GM21825 (cell line): ENCODE measurements around the gene MAP2K5.

Experiments used
- ATAC-seq: cut with Tn5 transposase; IDR thresholded peaks from one replicate; pipeline ENCODE4 v1.9.1; 2021; ENCODE audit warnings: mild to moderate bottlenecking, moderate library complexity; ENCODE audit not compliant: unreplicated experiment

Gene MAP2K5

DNA sequence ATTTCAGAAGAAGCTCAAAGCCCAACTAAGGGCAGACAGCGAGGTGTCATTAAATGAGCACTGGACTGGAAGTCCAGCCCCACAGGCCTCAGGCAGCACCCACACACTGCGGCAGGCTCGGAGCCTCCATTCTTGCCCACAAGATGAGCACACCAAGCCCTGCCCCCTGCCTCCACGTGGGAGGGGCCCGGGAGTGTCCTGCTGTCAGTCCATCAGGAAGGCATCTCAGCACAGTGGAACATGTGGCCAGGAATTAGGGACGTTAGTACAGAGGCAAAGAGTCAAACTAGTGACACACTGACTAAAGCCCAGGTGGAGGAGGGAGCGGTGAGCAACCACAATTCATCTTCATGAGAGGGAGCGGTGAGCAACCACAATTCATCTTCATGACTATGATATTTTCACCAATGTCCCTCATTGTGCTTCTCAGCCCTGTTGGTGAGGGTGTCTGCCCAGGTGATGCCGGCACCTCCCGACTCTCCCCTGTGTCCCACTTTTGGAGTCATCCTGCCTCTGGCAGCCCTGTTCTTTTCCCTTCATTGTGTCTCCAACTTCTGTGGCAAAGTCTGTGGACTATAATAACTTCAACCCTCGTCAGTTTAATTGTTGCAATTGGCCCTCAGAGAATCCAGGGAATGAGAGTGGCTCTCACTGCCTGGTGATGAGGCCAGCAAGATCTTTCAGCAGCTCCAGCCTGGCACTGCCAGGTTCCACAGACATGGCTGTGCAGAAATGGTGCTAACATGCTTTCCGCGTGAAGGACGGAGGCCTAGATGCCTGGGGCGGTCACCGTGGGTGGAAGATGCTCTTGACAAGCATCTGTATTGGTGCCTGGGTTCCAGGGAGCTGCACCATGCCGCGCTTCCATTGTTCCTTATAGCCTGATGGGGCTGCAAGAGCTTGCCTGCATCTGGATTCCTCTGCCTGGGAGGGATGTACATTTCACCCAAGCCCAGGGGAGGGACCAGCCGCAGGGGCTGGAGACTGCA lies 259.7 kb downstream of the MAP2K5 start:
- ATAC-seq: no peak

DNA sequence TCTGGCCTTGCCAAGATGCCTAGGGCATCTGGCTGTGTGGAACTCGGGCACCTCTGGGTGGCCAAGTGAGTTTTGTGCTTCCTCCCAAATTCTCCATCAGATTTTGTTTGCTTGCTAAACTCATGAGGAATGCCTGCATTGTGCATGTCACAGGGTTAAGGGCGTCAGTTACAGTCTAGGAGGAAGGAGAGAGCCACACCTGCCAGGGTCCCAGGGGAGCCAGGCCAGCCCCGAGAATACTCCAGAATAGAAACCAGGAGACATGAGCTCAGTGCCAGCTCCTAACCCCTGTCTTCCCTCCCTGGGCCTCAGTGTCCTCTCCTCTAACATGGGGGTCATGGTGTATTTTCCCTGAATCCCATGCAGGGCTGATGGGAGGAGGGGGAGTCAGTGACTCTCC lies 260.8 kb downstream of the MAP2K5 start:
- ATAC-seq: no peak

GRCh38 chr15:67803996-67804843 lies 261.7 kb downstream of the MAP2K5 start:
- no peak for ATAC-seq

GRCh38 chr15:67805008-67805665 lies 262.6 kb downstream of the MAP2K5 start:
- no peak for ATAC-seq

GRCh38 chr15:67805666-67806516 lies 263.4 kb downstream of the MAP2K5 start:
- no peak for ATAC-seq

- no peak for ATAC-seq
These were observed 264.0 kb downstream of the MAP2K5 start for GRCh38 chr15:67806536-67806935.

DNA sequence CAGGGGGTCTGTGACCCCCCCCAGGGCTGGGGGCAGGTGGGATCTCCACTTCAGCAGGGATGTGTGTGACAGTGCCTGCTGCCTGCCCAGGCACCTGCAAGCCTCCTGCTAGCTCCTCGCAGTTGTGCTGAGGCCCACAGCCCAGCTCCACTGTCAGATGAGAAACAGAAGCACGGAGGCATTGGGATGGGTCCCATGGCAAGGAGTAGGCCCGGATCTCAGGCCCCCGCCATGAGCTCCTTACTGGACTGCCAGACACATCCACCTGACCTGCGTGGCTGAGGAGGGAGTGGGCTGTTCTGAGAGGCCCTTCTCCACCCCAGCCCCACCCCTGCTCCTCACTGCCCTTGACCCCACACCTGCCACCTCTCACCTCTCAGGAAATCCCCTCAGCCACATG lies 264.6 kb downstream of the MAP2K5 start:
- no peak for ATAC-seq

DNA sequence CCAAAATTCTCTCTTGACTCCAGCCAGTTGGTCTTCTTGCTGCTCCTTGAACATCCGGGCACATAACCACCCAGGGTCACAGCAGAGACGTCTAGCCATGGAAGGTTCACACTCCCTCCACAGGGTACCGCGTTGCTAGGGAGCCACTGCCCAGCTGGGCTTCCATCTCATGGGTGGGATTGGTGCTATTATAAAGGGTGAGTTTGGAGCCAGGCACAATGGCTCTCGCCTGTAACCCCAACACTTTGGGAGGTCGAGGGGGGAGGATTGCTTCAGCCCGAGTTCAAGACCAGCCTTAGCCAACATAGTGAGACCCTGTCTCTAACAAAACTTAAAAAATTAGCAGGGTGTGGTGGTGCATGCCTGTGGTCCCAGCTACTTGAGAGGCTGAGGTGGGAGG lies 265.3 kb downstream of the MAP2K5 start:
- no peak for ATAC-seq

DNA sequence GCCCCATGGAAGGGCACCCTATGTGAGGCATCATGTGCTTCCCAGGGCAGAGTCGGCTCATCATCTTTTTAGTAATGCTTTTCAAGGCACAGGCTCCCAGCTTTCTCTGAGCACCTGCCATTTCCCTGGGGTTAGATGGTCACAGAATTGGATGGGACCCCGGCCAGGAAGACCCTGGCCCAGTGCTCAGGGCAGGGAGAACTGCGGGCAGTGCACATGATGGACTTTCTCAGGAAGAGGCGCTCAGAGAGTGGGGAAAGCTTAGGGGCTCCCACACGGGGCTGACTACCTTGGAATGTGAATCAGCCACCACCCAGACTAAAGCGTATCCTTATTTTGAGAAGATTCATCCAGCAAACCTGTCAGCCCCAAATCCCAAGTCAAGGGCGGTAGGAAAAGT lies 266.3 kb downstream of the MAP2K5 start:
- ATAC-seq: no peak

DNA sequence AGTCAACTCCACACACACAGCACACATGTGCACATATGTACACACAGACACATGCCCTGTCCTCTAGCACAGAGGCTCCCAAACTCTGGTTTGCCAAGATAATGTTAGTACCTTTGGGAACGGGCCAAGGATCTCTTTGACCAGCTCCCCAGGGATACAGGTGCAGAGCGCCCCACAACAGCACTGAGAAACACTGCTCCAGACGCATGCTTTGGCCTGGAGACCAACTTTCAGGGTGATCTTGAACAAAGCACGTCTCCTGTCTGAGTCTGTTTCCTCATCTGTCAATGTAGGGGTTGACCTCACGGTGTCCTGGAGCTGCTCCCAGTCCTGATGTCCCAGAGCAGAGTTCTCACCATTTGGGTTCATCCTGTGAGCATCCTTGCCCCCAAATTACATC lies 266.9 kb downstream of the MAP2K5 start:
- no peak for ATAC-seq

- ATAC-seq: no peak
These were observed 267.4 kb downstream of the MAP2K5 start for GRCh38 chr15:67809866-67810265.

DNA sequence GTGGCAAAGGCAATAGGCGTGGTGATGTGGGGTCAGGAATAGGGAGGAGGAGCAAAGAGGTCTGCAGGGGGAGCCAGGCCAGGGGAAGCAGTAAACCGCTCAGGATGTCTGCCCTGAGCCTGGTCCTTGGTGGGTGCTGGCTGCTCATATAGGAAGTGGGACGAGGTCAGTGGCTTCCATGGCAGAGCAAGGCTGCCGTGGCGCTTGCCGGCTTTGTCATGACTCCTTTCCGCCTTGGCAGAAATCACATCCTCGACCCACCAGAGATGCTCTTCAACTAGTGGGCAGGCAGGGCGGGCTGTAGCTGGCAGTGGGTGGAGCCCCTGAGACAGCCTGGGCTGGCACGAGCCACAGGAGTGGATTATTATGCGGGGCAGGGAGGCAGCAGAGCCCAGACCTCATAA lies 269.7 kb downstream of the MAP2K5 start:
- no peak for ATAC-seq

DNA sequence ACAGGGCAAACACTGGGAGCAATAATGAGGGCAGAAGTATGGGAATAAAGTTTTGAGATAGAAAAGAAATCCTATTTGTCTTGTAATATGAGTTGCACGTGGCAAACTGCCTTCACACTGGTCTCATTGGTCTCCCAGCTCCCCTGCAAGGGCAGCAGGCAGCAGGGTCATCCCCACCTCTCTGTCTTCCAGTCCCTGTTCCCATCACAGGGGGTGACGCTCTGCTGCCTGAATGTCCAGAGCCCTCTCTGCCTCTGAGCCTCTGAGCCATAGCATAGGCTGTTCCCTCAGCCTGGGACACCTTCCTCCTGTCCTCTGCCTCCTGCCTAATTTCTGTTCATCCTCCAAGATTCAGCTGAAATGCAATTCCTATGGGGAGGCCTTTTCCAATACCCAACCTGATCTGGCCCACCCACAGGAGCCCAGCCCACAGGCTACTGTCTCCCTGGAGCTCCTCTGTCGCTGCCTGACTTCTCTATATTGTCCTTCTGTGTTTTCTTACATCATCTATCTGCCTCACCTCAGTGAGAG lies 270.7 kb downstream of the MAP2K5 start:
- no peak for ATAC-seq

GRCh38 chr15:67815036-67815592 lies 272.6 kb downstream of the MAP2K5 start:
- ATAC-seq: no peak

GRCh38 chr15:67816668-67817067 lies 274.2 kb downstream of the MAP2K5 start:
- ATAC-seq: no peak

- no peak for ATAC-seq
These were observed 276.0 kb downstream of the MAP2K5 start for GRCh38 chr15:67818464-67818863.

GRCh38 chr15:67819636-67820035 lies 277.1 kb downstream of the MAP2K5 start:
- ATAC-seq: no peak

DNA sequence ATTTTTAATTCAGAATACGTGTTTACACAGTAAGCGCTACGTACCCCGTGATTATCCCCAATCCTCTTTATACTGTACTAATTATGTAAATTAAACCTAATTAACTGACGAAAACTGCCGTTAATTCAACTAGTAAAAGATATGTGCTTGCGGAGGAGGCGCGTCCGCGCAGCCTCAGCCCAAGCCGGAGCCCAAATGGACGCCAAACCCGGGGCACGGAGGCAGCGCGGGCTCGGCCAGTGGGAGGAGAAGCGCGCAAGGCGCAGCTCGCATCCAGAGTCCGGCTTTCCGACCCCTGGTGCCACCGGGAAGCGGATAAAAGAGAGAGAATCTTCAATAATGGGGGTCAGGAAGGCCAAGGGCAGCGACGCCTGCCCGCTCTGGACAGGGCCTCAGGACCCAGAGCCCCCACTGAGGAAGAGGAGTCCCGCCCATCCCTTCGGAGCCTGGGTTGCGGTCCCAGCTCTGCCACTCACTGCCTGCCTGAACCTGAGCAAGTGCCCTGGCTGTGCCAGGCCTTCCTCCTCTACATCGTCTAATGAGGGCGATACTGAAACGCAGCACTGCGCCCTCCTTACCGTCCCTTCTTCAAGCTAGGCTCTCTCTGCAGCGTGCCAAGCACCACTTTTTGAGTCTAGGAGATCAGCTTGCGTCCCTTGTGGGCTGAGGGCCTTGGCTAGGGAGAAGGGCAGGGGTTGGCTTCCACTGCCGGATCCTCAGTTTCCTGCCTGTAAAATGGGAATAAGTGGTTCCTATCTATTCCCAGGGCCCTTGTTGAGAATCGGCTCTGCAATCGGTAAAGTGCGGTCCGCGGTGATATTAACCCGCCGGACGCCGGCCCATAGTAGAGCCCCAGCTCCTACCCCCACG lies 277.9 kb downstream of the MAP2K5 start:
- no peak for ATAC-seq
